Chondrocyte (in vitro differentiated cells): ENCODE results near the gene CLCN6. TPM values are rescaled to one million over a fixed set of nuclear protein-coding genes. Genes with fewer than 3 reads are reported as not detected.

ENCODE experiments used
- DNase-seq: peaks from one replicate; pipeline ENCODE4 v3.0.0; 2021; ENCODE audit warnings: mixed read lengths, low spot score
- H3K27ac Mint-ChIP-seq: one replicate; pipeline ENCODE4 v1.8.0; 2021; ENCODE audit warnings: mild to moderate bottlenecking, moderate library complexity, mixed read lengths; ENCODE audit not compliant: unreplicated experiment
- H3K27me3 Mint-ChIP-seq: 2 replicates; pipeline ENCODE4 v1.8.0; 2021; ENCODE audit warnings: low read depth, mixed read lengths
- H3K36me3 Mint-ChIP-seq: 2 replicates; pipeline ENCODE4 v1.8.0; 2021; ENCODE audit warnings: low read depth, mixed read lengths
- H3K4me1 Mint-ChIP-seq: 2 replicates; pipeline ENCODE4 v1.8.0; 2021; ENCODE audit warnings: low read depth, mild to moderate bottlenecking, mixed read lengths
- H3K4me3 Mint-ChIP-seq: one replicate; pipeline ENCODE4 v1.8.0; 2021; ENCODE audit warnings: mild to moderate bottlenecking, moderate library complexity, mixed read lengths; ENCODE audit not compliant: unreplicated experiment
- H3K9me3 Mint-ChIP-seq: 2 replicates; pipeline ENCODE4 v1.8.0; 2021; ENCODE audit warnings: low read depth, mixed read lengths
- total RNA-seq: library from RNA; stranded (reverse); gene quantifications from 3 replicates; pipeline ENCODE4 v1.2.1, GENCODE V29; 2021
- TF ChIP-seq, protein P1 (sequence below): fragments of 200-600 bp; sonication (generic); IDR thresholded peaks from 2 replicates; pipeline ENCODE4 v1.5.0; 2021; ENCODE audit warnings: antibody characterized with exemption, mild to moderate bottlenecking, moderate library complexity

Gene CLCN6
- total RNA-seq, 1 donor from 2014 or later, result 22.2 TPM

DNA sequence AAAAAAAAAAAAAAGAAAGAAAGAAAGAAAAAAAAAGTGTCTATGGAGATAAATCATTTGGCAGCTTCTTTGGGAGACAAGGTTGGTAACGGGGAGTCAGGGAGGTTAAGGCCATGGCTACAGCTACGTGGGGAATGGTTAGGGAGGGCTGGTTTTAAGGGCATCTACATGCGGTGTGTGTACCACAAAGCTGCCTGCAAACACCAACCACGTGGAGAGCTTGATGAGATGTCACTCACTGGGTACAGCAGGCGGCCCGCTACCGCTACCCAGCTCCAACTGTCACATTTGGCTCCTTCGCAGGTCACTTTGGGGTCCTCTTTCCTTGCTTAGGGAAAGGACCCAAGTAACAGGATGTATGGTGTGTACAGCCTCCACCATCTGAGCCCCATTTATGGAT, 48.5 kb downstream of the CLCN6 start:
- TF ChIP-seq, protein P1, sequence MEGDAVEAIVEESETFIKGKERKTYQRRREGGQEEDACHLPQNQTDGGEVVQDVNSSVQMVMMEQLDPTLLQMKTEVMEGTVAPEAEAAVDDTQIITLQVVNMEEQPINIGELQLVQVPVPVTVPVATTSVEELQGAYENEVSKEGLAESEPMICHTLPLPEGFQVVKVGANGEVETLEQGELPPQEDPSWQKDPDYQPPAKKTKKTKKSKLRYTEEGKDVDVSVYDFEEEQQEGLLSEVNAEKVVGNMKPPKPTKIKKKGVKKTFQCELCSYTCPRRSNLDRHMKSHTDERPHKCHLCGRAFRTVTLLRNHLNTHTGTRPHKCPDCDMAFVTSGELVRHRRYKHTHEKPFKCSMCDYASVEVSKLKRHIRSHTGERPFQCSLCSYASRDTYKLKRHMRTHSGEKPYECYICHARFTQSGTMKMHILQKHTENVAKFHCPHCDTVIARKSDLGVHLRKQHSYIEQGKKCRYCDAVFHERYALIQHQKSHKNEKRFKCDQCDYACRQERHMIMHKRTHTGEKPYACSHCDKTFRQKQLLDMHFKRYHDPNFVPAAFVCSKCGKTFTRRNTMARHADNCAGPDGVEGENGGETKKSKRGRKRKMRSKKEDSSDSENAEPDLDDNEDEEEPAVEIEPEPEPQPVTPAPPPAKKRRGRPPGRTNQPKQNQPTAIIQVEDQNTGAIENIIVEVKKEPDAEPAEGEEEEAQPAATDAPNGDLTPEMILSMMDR, result no peak
- H3K27me3 Mint-ChIP-seq, result peaks cover 22% of the 10 kb centered on the region
- no peak overlapping the region for H3K4me3 Mint-ChIP-seq
- H3K36me3 Mint-ChIP-seq, result no peaks in the 10 kb centered on the region
- no peaks in the 10 kb centered on the region for H3K9me3 Mint-ChIP-seq
- no peaks in the 10 kb centered on the region for H3K4me1 Mint-ChIP-seq
- no peak overlapping the region for H3K27ac Mint-ChIP-seq
- no peak for DNase-seq

DNA sequence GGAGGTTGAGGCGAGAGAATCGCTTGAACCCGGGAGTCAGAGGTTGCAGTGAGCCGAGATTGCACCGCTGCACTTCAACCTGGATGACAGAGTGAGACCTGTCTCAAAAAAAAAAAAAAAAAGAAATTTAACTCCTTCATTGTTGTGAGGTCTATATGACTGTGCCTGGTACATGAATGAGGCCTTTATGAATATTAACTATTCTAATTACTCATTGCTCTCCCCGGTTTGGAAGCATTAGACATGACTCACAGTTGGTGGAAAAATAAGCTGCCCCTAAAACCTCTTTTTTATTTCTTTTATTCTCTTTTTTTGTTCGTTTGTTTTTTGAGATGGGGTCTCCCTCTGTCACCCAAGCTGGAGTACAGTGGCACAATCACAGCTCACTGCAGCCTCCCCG, 49.4 kb downstream of the CLCN6 start:
- H3K27me3 Mint-ChIP-seq, result peaks cover 28% of the 10 kb centered on the region
- TF ChIP-seq, protein P1, result no peak
- H3K36me3 Mint-ChIP-seq, result no peaks in the 10 kb centered on the region
- DNase-seq, result no peak
- H3K9me3 Mint-ChIP-seq, result no peaks in the 10 kb centered on the region
- H3K4me3 Mint-ChIP-seq, result no peak overlapping the region
- H3K4me1 Mint-ChIP-seq, result no peaks in the 10 kb centered on the region
- no peak overlapping the region for H3K27ac Mint-ChIP-seq

DNA sequence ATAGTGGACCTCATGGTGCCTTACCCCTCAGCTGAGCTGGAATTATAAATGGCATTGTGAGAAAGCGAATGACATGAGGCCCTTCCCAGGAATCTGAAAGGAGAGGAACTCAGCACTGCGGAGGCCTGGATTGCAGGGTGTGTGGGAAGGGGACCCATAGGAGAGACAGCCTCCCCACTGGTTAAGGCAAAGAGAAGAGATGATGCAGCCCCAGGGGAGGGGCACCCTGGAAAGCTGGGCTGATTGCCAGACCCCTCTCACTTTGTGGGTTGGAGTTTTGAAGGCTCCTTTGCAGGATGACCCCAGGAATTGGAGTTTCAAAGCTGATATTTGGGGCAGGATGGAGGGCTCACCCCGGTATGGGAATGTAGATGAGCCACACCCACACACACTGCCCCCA, 50.7 kb downstream of the CLCN6 start:
- H3K4me3 Mint-ChIP-seq, result no peak overlapping the region
- no peak overlapping the region for H3K27ac Mint-ChIP-seq
- no peaks in the 10 kb centered on the region for H3K4me1 Mint-ChIP-seq
- H3K9me3 Mint-ChIP-seq, result peaks cover 2% of the 10 kb centered on the region
- no peaks in the 10 kb centered on the region for H3K36me3 Mint-ChIP-seq
- H3K27me3 Mint-ChIP-seq, result peaks cover 37% of the 10 kb centered on the region
- DNase-seq, result no peak
- TF ChIP-seq, protein P1, result no peak

DNA sequence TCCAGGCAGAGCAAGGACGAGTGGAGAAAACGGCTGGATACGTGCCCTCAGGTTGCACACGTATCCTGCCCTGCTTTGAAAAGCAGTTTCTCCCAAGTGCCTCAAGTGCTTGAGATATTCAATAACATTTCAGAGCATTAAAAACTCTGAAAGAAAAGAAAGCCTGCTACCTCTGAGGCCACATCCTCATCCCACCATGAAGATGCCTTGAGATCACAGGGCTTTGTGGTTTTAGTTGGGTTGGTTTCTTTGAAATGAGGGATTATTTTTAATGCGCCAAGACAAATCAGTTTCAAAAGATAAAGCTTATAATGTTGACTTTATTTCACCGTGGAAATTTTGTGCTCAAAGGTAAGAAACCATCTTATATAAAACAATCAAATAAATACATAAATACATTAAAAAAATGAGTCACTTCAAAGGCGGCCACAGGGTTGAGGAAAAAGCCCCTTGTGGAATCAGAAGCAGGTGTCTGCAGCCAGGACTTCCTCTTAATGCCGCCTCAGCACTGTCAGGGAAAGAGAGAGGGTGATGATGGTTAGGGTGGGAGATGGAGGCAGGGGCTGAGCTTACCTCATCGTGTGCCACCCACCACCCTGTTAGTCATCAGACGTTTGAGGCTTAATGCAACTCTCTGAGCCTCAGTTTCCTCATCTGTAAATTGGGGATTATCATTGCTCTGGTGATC, 51.3 kb downstream of the CLCN6 start:
- H3K4me3 Mint-ChIP-seq, result no peak overlapping the region
- H3K36me3 Mint-ChIP-seq, result no peaks in the 10 kb centered on the region
- H3K4me1 Mint-ChIP-seq, result no peaks in the 10 kb centered on the region
- peaks cover 2% of the 10 kb centered on the region for H3K9me3 Mint-ChIP-seq
- no peak overlapping the region for H3K27ac Mint-ChIP-seq
- TF ChIP-seq, protein P1, result no peak
- no peak for DNase-seq
- H3K27me3 Mint-ChIP-seq, result peaks cover 40% of the 10 kb centered on the region

DNA sequence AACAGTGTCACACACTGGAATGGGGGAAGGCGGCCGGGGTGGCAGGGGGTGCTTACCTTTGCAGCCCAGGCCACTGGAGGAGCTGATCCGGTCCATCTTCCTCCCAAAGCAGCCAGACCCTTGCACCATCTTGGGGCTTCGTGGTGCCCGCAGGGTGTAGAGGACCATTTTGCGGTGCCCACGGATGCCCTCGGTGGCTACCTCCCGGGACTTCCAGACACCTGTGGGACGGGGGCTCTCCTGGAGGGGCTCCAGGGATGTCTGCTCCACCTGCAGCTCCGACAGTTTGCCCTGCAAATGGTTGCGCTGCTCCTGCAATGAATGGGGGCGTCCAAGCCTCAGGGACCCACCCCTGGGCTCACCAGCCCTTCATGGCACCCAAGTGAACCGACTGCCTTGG, 52.2 kb downstream of the CLCN6 start:
- TF ChIP-seq, protein P1, result no peak
- no peak overlapping the region for H3K27ac Mint-ChIP-seq
- H3K27me3 Mint-ChIP-seq, result peaks cover 40% of the 10 kb centered on the region
- H3K9me3 Mint-ChIP-seq, result peaks cover 2% of the 10 kb centered on the region
- H3K4me1 Mint-ChIP-seq, result no peaks in the 10 kb centered on the region
- DNase-seq, result no peak
- H3K36me3 Mint-ChIP-seq, result no peaks in the 10 kb centered on the region
- H3K4me3 Mint-ChIP-seq, result no peak overlapping the region
